ENCODE data around the gene IL12RB1. TPM values are rescaled to one million over a fixed set of nuclear protein-coding genes. Genes with fewer than 3 reads are reported as not detected.

The IL12RB1 gene
- total RNA-seq, 1 donor = 0.72 TPM

- Histone ChIP-seq H2AFZ (ENCODE audit: low read length) (peak overlapping the region; percentile 72), H3K4me3 (ENCODE audit: insufficient read depth, low read length) (no peak overlapping the region), H3K9me3 (ENCODE audit: low read depth, low read length) (no peaks in the 10 kb centered on the region), H3K27me3 (ENCODE audit: insufficient read depth, low read length) (no peaks in the 10 kb centered on the region), H3K4me2 (ENCODE audit: insufficient read depth, low read length) (peak overlapping the region; percentile 45), H3K27ac (ENCODE audit: low read depth, low read length) (peak overlapping the region; percentile 66), H3K36me3 (ENCODE audit: insufficient read depth, low read length) (peaks cover under 1% of the 10 kb centered on the region), H3K4me1 (ENCODE audit: insufficient read depth, low read length) (peaks cover 39% of the 10 kb centered on the region), H4K20me1 (ENCODE audit: insufficient read depth, low read length) (no peaks in the 10 kb centered on the region), H3K79me2 (ENCODE audit: insufficient read depth, low read length) (no peaks in the 10 kb centered on the region)
- DNase-seq (ENCODE audit: insufficient read length, low spot score, missing footprints) = peak; percentile 93
- TF ChIP-seq CTCF (IDR thresholded peaks at IDR 0.05; ENCODE audit: extremely low read depth, low read depth, low read length) = no peak
Measured at GRCh38 chr19:18020212-18021085, 66.3 kb downstream of the IL12RB1 start.

DNA sequence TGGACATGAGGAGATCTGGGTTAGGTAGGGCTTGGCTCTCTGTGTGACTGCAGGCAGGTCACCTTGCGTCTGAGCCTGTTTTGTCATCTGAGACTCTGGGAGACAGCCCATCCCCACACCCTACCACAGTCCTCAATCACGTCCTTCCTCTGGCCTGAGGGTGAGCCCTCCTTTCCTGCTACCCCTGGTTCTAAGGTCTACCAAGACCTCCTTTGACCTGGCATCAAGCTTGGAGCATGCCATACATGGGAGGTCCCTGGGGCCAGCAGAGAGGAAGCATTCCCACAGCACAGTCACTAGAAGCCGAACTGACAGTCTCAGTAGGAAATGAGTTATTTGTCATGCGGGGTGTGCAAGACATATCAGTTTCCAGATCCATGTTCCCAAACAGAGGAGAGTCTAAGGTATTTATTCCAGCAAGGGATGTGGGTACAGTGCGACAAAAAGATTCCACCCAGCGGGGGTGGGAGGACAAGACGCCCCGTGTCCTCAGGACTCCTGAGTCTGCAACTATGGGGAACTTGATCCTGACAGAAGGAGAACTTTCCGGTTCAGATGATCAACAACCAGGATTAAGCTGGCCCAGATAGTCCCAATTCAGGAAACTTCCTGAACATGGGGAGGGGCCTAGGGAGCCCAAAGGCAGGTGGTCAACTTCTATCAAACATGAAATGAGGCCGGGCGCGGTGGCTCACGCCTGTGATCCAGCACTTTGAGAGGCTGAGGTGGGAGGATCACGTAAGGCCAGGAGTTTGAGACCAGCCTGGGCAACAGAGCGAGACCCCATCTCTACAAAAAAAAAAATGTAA is 69.3 kb downstream of the IL12RB1 start:
- Histone ChIP-seq H3K9me3 (ENCODE audit: low read depth, low read length) (no peaks in the 10 kb centered on the region), H3K79me2 (ENCODE audit: insufficient read depth, low read length) (no peaks in the 10 kb centered on the region), H4K20me1 (ENCODE audit: insufficient read depth, low read length) (no peaks in the 10 kb centered on the region), H3K4me2 (ENCODE audit: insufficient read depth, low read length) (peak overlapping the region; percentile 41), H3K27ac (ENCODE audit: low read depth, low read length) (no peak overlapping the region), H3K36me3 (ENCODE audit: insufficient read depth, low read length) (peaks cover 19% of the 10 kb centered on the region), H2AFZ (ENCODE audit: low read length) (peak overlapping the region; percentile 86), H3K27me3 (ENCODE audit: insufficient read depth, low read length) (no peaks in the 10 kb centered on the region), H3K4me1 (ENCODE audit: insufficient read depth, low read length) (peaks cover 28% of the 10 kb centered on the region), H3K4me3 (ENCODE audit: insufficient read depth, low read length) (no peak overlapping the region)
- peak; percentile 81 for DNase-seq (ENCODE audit: insufficient read length, low spot score, missing footprints)
- no peak for TF ChIP-seq CTCF (IDR thresholded peaks at IDR 0.05; ENCODE audit: extremely low read depth, low read depth, low read length)

DNA sequence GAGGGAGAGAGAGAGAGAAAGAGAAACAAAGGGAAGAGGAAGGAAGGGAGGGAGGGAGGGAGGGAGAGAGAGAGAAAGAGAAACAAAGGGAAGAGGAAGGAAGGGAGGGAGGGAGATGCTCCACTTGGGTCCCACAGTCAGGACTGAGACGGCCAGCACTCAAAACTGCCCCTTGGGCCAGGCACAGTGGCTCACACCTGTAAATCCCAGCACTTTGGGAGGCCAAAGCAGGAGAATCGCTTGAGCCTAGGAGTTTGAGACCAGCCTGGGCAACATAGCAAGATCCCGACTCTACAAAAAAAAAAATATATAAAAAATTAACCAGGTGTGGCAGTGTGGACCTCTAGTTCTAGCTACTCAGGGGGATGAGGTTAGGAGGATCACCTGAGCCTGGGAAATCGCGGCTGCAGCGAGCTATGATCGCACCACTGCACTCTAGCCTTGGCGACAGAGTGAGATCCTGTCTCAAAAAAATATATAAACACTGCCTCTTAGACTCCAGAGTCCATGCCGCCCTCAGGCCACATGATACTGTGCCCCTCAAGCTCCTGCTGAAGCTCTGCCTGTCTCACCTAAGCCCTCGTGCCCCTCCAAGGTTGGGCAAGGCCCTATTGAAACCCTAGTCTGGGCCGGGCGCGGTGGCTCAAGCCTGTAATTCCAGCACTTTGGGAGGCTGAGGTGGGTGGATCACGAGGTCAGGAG is 70.4 kb downstream of the IL12RB1 start:
- Histone ChIP-seq H3K27ac (ENCODE audit: low read depth, low read length) (no peak overlapping the region), H3K4me1 (ENCODE audit: insufficient read depth, low read length) (peaks cover 23% of the 10 kb centered on the region), H3K36me3 (ENCODE audit: insufficient read depth, low read length) (peaks cover 25% of the 10 kb centered on the region), H3K9me3 (ENCODE audit: low read depth, low read length) (no peaks in the 10 kb centered on the region), H3K79me2 (ENCODE audit: insufficient read depth, low read length) (no peaks in the 10 kb centered on the region), H3K27me3 (ENCODE audit: insufficient read depth, low read length) (no peaks in the 10 kb centered on the region), H4K20me1 (ENCODE audit: insufficient read depth, low read length) (no peaks in the 10 kb centered on the region), H2AFZ (ENCODE audit: low read length) (no peak overlapping the region), H3K4me2 (ENCODE audit: insufficient read depth, low read length) (no peak overlapping the region), H3K4me3 (ENCODE audit: insufficient read depth, low read length) (no peak overlapping the region)
- no peak for DNase-seq (ENCODE audit: insufficient read length, low spot score, missing footprints)
- TF ChIP-seq CTCF (IDR thresholded peaks at IDR 0.05; ENCODE audit: extremely low read depth, low read depth, low read length) = no peak

All from osteoblast (primary cell).